ENCODE data around the gene TMEM163.

- TF ChIP-seq CTCF (IDR thresholded peaks at IDR 0.05) (no peak), EP300 (IDR thresholded peaks at IDR 0.05) (no peak)
Observed at GRCh38 chr2:134647607-134648256, 71.1 kb downstream of the TMEM163 start.

All from esophagus muscularis mucosa (tissue), 3 donors.